Upper lobe of left lung (tissue), 6 donors: ENCODE measurements around the gene SRRM3. TPM values are rescaled to one million over a fixed set of nuclear protein-coding genes. Genes with fewer than 3 reads are reported as not detected.

Experiments
- ATAC-seq, 2 donors: fragments of 200-7000 bp; cut with Tn5 transposase; one replicate each; pipeline ENCODE4 v1.9.1; 2022; ENCODE audit warnings: mild to moderate bottlenecking in 2 of 2, moderate library complexity in 2 of 2; ENCODE audit not compliant: low FRiP score in 2 of 2
- DNase-seq, 2 donors: peaks; one replicate each; pipeline ENCODE4 v3.0.0-alpha.2; 2019 to 2020
- H3K27ac ChIP-seq, 4 donors: fragments of 200-600 bp; sonication (generic); one replicate each; pipeline ENCODE4 v1.5.1; 2016 to 2019
- H3K27me3 ChIP-seq, 4 donors: fragments of 200-600 bp; sonication (generic); one replicate each; pipeline ENCODE4 v1.5.1; 2017 to 2019
- H3K36me3 ChIP-seq, 4 donors: fragments of 200-600 bp; sonication (generic); one replicate each; pipeline ENCODE4 v1.5.1; 2016 to 2019
- H3K4me1 ChIP-seq, 4 donors: fragments of 200-600 bp; sonication (generic); one replicate each; pipeline ENCODE4 v1.5.1; 2018 to 2019
- H3K4me3 ChIP-seq, 4 donors: fragments of 200-600 bp; sonication (generic); one replicate each; pipeline ENCODE4 v1.5.1; 2017 to 2019; ENCODE audit warnings: mild to moderate bottlenecking in 2 of 4, moderate library complexity in 1 of 4
- H3K9me3 ChIP-seq, 4 donors: fragments of 200-600 bp; sonication (generic); one replicate each; pipeline ENCODE4 v1.5.1; 2018 to 2019
- EP300 ChIP-seq, 4 donors: sonication (generic); formaldehyde crosslinking; IDR thresholded peaks; one replicate each; pipeline ENCODE4 v1.5.1; 2017; ENCODE audit warnings: antibody characterized with exemption in 4 of 4, control low read depth in 2 of 4
- POLR2A ChIP-seq, 4 donors: fragments of 450-650 bp; IDR thresholded peaks; one replicate each; pipeline ENCODE4 v1.5.1; 2016 to 2017; ENCODE audit warnings: antibody characterized with exemption in 4 of 4, mild to moderate bottlenecking in 2 of 4
- POLR2AphosphoS5 ChIP-seq, 2 donors: sonication (generic); formaldehyde crosslinking; IDR thresholded peaks; one replicate each; pipeline ENCODE4 v1.5.1; 2017; ENCODE audit warnings: antibody characterized with exemption in 2 of 2
- WGBS, 2 donors: methylation state at CpG; one replicate each; pipeline ENCODE4 v1.1.5; 2017 to 2018; 5-methylcytosine and 5-hydroxymethylcytosine counted together
- total RNA-seq, 6 donors: library from RNA; depleted of rRNA in 4 of 6; stranded (reverse); fragments of >200 nt in 4 of 6; gene quantifications; one replicate each; pipeline versions ENCODE4 v1.1.0 to v1.2.1, GENCODE V29; 2016 to 2021
- TF ChIP-seq, protein P1 (sequence below), 6 experiments: fragments of 450-650 bp in 4 of 6; fragments of 200-600 bp in 2 of 6; sonication (generic) in 2 of 6; IDR thresholded peaks; one replicate each; pipeline ENCODE4 v1.5.1; 2016 to 2019; ENCODE audit warnings: antibody characterized with exemption in 6 of 6
- donor health status: DM: no; HTN: no; CAD: no; lungs with moderate emphysema.
- donor health status: DM: no; HTN: yes; CAD: no; lungs with severe emphysema.

SRRM3 gene
- total RNA-seq, 6 donors from 2014 or later = 0.30 to 1.5 (median 0.72) TPM

DNA sequence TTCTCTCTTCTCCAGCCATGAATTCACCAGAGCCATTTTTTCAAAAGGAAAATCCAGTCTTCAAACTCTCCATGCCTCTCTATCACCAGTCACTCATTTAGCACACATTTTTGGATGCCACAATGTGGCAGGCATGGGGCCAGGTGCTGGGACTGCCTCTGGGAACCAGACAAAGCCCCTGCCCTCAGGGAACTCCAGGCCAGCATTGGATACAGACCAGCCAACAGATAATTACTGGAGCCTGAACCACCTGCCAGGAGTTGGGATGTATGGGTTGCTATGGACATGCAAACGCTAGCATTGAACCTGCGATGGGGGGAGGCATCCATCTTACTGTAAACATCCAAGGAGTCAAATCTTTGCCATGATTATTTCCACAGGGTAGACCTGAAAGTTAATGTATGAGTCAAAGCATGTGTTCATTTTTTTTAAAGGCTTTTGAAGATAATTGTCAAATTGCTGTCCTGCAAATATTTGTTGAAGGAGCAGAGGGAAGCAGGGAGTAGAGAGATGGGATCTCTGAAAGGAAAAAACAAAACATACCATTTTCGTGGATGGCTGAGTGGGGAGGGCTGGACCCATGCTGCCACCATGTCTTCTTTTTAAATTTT lies 43.2 kb downstream of the SRRM3 start:
- Histone ChIP-seq H3K4me1 (no peaks in the 10 kb centered on the region), H3K27ac (no peak overlapping the region), H3K27me3 (no peaks in the 10 kb centered on the region), H3K4me3 (no peak overlapping the region), H3K9me3 (no peaks in the 10 kb centered on the region), H3K36me3 (no peaks in the 10 kb centered on the region)
- DNase-seq = no peak
- 55 to 56% methylated on average over 3 of the region's 3 CpGs for WGBS, 2 donors
- no peak for ATAC-seq
- TF ChIP-seq POLR2A (IDR thresholded peaks at IDR 0.05) (no peak), POLR2AphosphoS5 (IDR thresholded peaks at IDR 0.05) (no peak), EP300 (IDR thresholded peaks at IDR 0.05) (no peak)
- TF ChIP-seq, protein P1, sequence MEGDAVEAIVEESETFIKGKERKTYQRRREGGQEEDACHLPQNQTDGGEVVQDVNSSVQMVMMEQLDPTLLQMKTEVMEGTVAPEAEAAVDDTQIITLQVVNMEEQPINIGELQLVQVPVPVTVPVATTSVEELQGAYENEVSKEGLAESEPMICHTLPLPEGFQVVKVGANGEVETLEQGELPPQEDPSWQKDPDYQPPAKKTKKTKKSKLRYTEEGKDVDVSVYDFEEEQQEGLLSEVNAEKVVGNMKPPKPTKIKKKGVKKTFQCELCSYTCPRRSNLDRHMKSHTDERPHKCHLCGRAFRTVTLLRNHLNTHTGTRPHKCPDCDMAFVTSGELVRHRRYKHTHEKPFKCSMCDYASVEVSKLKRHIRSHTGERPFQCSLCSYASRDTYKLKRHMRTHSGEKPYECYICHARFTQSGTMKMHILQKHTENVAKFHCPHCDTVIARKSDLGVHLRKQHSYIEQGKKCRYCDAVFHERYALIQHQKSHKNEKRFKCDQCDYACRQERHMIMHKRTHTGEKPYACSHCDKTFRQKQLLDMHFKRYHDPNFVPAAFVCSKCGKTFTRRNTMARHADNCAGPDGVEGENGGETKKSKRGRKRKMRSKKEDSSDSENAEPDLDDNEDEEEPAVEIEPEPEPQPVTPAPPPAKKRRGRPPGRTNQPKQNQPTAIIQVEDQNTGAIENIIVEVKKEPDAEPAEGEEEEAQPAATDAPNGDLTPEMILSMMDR (IDR thresholded peaks at IDR 0.05) = no peak

DNA sequence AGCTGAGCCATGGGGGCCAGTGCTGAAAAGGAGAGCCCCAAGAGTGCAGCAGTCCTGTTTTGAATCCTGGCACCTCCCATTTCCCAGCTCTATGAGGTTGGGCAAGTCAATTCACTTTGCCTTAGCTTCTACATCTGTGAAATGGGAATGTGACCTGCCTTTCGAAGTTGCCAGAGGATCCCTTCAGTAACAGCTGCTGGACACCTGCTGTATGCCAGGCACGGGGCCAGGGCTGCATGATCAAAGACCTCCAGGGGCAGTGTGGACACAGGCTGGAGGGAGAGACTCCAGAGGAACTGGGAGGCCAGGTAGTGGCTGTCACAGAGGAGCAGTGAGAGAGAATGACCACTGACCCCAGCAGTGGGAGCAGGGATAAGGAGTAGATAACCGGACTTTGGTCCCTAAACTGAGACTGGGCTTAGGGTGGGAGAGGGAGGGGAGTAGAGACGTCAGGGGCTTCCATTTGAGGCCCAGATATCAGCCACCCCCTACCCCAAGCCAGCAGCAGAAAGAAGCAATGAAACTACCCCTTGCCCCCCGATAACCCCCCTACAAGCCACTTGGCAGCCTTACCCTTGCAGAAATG lies 45.2 kb downstream of the SRRM3 start:
- no peaks in the 10 kb centered on the region for H3K9me3 ChIP-seq
- H3K4me3 ChIP-seq = no peak overlapping the region
- no peak for ATAC-seq
- H3K36me3 ChIP-seq = no peaks in the 10 kb centered on the region
- H3K4me1 ChIP-seq = no peaks in the 10 kb centered on the region
- WGBS, 2 donors = 65 to 70% methylated on average over 5 of the region's 5 CpGs
- no peak for DNase-seq
- H3K27ac ChIP-seq = no peak overlapping the region
- no peak for TF ChIP-seq POLR2AphosphoS5 (IDR thresholded peaks at IDR 0.05)
- no peak for TF ChIP-seq POLR2A (IDR thresholded peaks at IDR 0.05)
- no peak for TF ChIP-seq EP300 (IDR thresholded peaks at IDR 0.05)
- TF ChIP-seq, protein P1 (IDR thresholded peaks at IDR 0.05) = no peak
- no peaks in the 10 kb centered on the region for H3K27me3 ChIP-seq

DNA sequence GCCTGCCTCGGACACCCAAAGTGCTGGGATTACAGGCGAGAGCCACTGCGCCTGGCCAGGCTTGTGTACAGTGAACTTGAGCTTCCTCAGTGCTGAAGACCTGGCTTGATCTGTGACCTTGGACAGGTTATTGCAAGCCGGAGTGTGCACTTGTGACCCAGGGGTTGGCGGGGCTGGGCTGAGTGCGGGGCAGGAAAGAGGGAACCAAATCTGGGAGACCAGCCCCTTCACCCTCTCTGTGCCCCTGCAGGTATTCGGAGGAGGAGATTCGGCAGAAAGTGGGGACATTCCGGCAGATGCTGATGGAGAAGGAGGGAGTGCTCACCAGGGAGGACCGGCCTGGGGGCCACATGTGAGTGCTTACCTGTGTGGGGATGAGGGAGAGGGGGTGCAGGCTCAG lies 46.2 kb downstream of the SRRM3 start:
- Histone ChIP-seq H3K4me1 (no peaks in the 10 kb centered on the region), H3K9me3 (no peaks in the 10 kb centered on the region), H3K36me3 (no peaks in the 10 kb centered on the region), H3K4me3 (no peak overlapping the region), H3K27ac (no peak overlapping the region), H3K27me3 (no peaks in the 10 kb centered on the region)
- DNase-seq (no peak), ATAC-seq (peak in 1 of 2 donors; percentile 20)
- 90 to 93% methylated on average over 10 of the region's 10 CpGs for WGBS, 2 donors
- TF ChIP-seq POLR2AphosphoS5 (IDR thresholded peaks at IDR 0.05) (no peak), EP300 (IDR thresholded peaks at IDR 0.05) (no peak), POLR2A (IDR thresholded peaks at IDR 0.05) (no peak)
- TF ChIP-seq, protein P1 (IDR thresholded peaks at IDR 0.05) = no peak

DNA sequence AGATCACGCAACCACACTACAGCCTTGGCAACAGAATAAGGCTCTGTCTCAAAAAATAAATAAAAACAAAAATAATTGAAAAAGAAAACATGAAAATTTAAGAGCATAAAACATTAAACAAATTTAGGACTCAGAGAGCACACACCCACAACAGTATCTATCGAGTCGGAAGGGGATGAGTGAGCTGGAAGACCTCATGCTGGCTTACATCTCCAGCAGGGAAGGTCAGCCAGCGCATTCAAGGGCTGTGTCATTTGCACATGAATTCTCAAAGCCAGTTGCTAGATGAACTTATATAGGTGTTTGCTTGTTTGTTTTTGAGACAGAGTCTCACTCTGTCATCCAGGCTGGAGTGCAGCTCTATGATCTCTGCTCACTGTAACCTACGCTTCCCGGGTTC lies 50.3 kb downstream of the SRRM3 start:
- ATAC-seq = no peak
- H3K4me1 ChIP-seq = no peaks in the 10 kb centered on the region
- TF ChIP-seq, protein P1 (IDR thresholded peaks at IDR 0.05) = no peak
- TF ChIP-seq POLR2AphosphoS5 (IDR thresholded peaks at IDR 0.05) = no peak
- no peak for TF ChIP-seq EP300 (IDR thresholded peaks at IDR 0.05)
- TF ChIP-seq POLR2A (IDR thresholded peaks at IDR 0.05) = no peak
- 84 to 90% methylated on average over 6 of the region's 6 CpGs for WGBS, 2 donors
- no peaks in the 10 kb centered on the region for H3K36me3 ChIP-seq
- no peak overlapping the region for H3K4me3 ChIP-seq
- no peak overlapping the region for H3K27ac ChIP-seq
- H3K9me3 ChIP-seq = no peaks in the 10 kb centered on the region
- DNase-seq = no peak
- H3K27me3 ChIP-seq = no peaks in the 10 kb centered on the region

DNA sequence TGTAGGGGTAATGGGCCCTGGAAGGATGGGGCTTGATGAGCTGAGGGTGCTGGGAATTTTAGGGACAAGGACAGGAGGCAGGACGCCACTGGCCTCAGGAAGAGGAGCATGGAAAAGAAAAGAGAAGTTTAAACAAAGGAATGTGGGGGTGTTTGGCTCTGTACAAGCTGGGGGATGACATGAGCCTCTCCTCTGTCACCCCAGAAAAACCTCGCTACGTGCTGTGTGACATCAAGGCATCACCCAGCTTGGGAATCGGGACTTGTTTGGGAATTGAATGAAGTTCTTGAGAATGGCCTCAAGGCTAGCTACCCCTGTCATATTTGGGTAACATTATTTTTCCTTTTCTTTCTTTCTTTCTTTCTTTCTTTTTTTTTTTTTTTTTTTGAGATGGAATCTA lies 53.1 kb downstream of the SRRM3 start:
- no peak for ATAC-seq
- TF ChIP-seq EP300 (IDR thresholded peaks at IDR 0.05) (no peak), POLR2AphosphoS5 (IDR thresholded peaks at IDR 0.05) (no peak), POLR2A (IDR thresholded peaks at IDR 0.05) (no peak)
- TF ChIP-seq, protein P1 (IDR thresholded peaks at IDR 0.05) = no peak

More for the DNA sequence above, 53.1 kb downstream of the SRRM3 start:
- no peaks in the 10 kb centered on the region for H3K9me3 ChIP-seq
- no peaks in the 10 kb centered on the region for H3K36me3 ChIP-seq
- WGBS, 2 donors = 77 to 78% methylated on average over 4 of the region's 4 CpGs
- H3K27me3 ChIP-seq = peaks cover 0 to 6% (median 2%) of the 10 kb centered on the region in 4 donors
- peaks cover 2 to 3% (median 3%) of the 10 kb centered on the region in 4 donors for H3K4me1 ChIP-seq
- H3K4me3 ChIP-seq = no peak overlapping the region
- H3K27ac ChIP-seq = no peak overlapping the region
- no peak for DNase-seq
